NCI-H446 (cell line): Measurements from ENCODE around the gene GPC6.
A peak's percentile ranks its signal among the peaks of the same experiment; 100 is the strongest.
"Not testable (repeated sequence)": the region's sequence is repeated elsewhere in the genome, so short reads cannot be mapped to it uniquely, and the experiment has no call there.

ENCODE experiments used
- DNase-seq, 2 experiments: peaks; one replicate each; lab custom pipeline; 2025; lab: John Stamatoyannopoulos, UW

The GPC6 gene

GRCh38 chr13:93430381-93430780 is 203.8 kb downstream of the GPC6 start:
- no peak for DNase-seq

GRCh38 chr13:93435651-93436050 is 209.0 kb downstream of the GPC6 start:
- no peak for DNase-seq

- DNase-seq = no peak
Measured at GRCh38 chr13:93437081-93437480, 210.5 kb downstream of the GPC6 start.

DNA sequence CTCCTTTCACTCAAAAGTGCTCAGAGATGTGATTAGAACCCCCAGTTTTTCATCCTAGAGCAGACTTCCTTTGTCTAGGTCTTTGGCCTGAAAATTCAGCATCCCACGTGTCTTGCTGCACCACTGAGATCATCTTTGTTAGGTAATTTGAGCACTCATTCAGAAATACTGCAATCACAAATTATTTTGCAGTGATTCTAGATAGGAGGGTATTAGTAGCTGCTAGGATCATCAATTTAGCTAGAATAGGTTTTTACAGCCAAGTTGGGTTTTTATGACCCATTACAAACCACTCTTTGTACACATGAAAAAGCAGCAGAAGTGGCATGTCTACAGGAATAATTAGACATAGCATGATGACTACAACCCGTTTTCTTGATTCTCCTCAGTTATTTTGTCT is 219.6 kb downstream of the GPC6 start:
- no peak for DNase-seq

- no peak for DNase-seq
Measured at GRCh38 chr13:93450191-93450621, 223.6 kb downstream of the GPC6 start.

DNA sequence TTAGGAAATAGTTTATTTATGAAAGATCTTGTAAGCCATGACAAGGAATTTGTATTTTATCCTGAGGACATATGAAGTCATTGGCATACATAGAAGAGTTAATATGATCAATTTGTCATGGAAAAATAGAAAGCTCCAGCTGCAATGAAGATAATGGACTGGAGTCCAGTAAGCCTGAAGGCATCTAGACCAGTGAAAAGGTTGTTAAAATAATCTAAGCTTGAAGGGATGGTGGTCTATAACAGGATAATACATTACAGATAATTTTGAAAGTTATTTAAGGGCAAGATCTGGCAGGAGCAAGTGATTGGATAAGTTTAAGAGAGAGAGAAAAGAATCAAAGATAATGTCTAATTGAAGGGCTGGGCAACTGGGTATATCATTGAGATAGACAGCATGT is 224.2 kb downstream of the GPC6 start:
- DNase-seq = no peak

GRCh38 chr13:93454676-93455235 is 228.1 kb downstream of the GPC6 start:
- not testable (repeated sequence) for DNase-seq

- DNase-seq = no peak
Measured at GRCh38 chr13:93455861-93456260, 229.3 kb downstream of the GPC6 start.

DNA sequence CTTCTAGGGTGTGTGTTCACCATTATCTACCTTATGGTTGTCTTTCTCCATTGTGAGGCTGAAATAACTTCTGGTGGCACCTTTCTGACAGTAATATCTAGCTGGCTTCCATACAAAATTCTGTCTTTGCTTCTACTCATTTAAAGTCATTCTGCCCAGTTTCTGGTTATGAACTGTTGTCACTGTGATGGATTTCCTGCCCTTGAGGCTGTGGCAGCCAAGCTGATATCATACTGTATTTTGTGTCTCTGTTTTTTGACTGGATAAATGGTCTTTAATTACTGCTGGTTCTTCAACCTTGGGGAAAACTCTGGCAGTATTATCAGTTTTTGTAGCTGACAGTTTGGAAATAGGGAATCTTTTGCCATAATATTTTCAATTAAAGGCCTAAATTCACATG is 233.4 kb downstream of the GPC6 start:
- DNase-seq = no peak

DNA sequence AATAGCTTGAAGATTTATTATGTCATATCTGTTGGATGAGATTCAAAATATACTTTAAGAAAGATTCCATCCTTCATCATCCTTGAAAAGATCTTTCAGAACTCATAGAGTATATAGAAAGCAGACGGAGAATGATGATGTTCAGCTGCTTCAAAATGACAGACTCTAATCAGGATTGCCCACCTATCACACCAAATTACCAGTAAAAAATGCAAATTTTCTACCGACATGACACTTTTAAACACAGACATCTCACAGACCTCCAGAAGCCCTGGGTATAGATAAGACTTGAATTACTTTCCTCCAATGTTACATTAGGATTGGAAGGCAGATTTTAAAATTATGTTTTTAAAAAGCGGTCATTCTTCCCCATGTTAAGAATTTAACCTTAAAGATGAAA is 235.5 kb downstream of the GPC6 start:
- DNase-seq = no peak

DNA sequence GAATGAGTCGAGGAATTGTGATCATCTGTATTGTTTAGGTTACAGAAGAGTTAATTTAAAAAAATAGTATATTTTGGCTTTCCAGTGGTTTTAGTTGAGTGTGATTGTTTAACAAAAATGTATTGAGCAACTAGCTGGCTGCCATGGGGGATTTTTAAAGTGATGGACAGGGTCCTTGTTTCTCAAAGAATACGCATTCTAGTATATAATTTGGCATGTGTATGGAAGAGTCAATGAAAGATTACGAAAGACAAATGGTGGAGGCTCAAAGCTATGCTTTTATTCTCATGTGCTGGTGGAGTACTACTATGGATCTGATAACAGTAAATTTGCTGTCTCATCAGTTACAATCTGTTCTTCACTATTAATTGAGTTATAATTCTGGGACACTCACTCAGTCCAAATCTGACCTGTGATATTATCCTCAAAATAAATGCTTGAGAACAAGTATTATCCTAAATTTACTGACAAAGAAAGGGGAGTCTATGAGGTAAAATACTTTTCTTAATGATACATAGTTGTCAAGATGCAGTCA is 240.0 kb downstream of the GPC6 start:
- DNase-seq = no peak

DNA sequence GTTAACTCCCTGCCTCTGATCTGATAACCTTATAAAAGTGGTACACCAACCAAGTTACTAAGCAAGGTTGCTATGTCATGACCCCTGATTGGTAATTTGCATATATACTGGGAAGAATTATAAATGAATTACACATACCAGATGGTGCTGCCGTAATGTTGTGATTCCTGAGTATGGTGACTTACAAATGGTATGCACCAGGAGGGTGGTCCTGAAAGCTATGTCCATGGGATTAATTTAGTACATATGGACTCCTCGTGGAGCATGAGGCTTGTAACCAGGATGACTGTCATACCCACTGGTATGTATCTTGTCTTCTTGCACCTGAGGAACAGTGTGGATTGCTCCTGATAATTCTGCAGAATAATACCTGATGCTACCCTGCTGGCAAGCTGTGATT is 240.6 kb downstream of the GPC6 start:
- no peak for DNase-seq

GRCh38 chr13:93468433-93468832 is 241.8 kb downstream of the GPC6 start:
- no peak for DNase-seq

GRCh38 chr13:93472296-93472695 is 245.7 kb downstream of the GPC6 start:
- no peak for DNase-seq

- no peak for DNase-seq
Measured at GRCh38 chr13:93472814-93473296, 246.2 kb downstream of the GPC6 start.

DNA sequence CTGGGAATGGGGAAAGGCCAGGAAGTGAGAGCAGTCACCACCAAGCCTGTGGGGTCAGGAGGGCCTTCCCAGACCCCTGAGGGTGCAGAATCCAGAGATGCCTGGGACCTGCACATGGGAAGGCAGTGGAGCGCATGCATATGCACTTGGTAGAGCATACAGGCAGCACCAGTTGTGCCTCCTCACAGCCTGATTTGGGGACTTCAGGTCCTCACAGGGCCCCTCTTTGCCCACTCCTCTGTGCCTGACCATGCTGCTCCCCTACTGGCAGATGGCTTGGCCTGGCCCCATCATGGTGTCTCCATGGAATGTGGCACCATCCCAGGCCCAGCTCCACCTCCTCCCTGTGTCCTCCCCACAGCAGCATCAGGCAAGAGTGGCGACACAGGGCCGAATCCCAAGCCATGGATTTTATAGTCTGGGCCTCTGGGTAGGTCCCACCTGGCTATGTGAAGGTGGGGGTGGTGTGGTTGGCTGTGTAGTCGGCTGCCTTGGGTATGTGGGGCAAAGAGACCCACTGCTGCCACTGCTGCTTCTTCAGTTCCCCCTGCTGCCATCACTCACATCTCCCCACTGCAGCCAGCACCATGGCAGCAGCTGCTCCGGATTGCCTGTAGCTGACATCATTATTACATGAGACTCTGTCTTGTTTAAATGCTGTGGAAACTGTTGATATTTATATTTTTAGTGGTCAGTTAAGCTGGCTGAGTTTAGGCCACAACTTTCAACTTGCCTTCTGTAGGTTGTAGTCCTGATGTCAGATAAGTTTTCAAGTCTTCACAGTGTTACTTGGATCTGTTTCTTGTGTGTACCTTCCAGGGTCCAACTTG is 247.0 kb downstream of the GPC6 start:
- DNase-seq = no peak

GRCh38 chr13:93476175-93476574 is 249.6 kb downstream of the GPC6 start:
- no peak for DNase-seq

- no peak for DNase-seq
Measured at GRCh38 chr13:93477238-93477637, 250.6 kb downstream of the GPC6 start.

- DNase-seq = no peak
Measured at GRCh38 chr13:93480553-93481106, 254.0 kb downstream of the GPC6 start.

DNA sequence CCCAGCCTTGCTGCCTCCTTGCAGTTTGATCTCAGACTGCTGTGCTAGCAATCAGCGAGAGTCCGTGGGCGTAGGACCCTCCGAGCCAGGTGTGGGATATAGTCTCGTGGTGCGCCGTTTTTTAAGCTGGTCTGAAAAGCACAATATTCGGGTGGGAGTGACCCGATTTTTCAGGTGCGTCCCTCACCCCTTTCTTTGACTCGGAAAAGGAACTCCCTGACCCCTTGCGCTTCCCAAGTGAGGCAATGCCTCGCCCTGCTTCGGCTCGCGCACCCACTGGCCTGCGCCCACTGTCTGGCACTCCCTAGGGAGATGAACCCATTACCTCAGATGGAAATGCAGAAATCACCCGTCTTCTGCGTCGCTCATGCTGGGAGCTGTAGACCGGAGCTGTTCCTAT is 269.5 kb downstream of the GPC6 start:
- DNase-seq = not testable (repeated sequence)

DNA sequence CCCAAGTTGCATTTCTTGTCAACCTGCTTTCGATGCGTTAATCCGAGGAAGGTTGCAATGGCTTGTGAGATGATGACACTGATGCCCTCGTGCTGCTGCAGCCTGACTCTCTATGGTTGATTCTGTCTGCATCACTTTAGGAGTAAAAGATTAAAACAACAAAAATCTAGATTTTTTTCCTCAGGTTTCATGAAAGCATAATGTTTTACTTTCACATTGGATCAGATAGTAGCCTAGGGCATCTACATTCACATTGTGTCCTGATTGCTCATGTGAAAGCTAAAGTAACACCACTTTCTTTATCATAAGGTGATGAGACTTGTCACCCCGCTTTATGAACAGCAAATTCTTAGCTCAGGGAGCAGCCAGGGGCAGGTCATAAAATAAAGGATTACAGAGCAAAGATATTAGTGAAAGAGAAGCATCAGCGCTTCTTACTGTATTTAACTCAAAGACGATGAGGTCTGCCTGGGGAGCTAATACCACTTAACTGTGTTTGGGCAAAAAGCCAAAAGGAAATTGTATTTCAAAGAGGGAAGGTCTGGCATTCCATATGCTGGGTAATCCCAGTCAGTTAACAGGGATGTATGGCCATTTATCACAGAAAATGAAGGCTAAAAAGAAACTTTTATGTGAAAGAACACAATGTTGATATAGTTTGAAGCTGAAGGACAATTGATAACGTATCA is 270.5 kb downstream of the GPC6 start:
- DNase-seq = peak in 1 of 2 experiments; percentile 59

GRCh38 chr13:93499991-93500390 is 273.4 kb downstream of the GPC6 start:
- DNase-seq = peak in 1 of 2 experiments; percentile 60
